ENCODE measurements around the gene TMCC1. TPM values are rescaled to one million over a fixed set of nuclear protein-coding genes. Genes with fewer than 3 reads are reported as not detected.

TMCC1 gene
- polyA plus RNA-seq, 1 of the 3 experiments (the other 2 are of a cell fraction) = 7.2 TPM

- TF ChIP-seq REST (IDR thresholded peaks at IDR 0.05; ENCODE audit: low read depth, low read length) = no peak
These were observed 492 bp downstream of the TMCC1 start (continued) for GRCh38 chr3:129892857-129893580.

- Histone ChIP-seq H2AFZ (ENCODE audit: low read depth) (peak overlapping the region; percentile 88; the same call in 1 of the 2 replicates), H3K27me3 (ENCODE audit: insufficient read depth) (no peaks in the 10 kb centered on the region), H3K36me3 (replicated peaks in 1 of 2; ENCODE audit: control insufficient read depth in 1 of 2, insufficient read depth in 2 of 2, low read length in 1 of 2) (peaks cover 0 to 11% of the 10 kb centered on the region in 2 experiments), H3K4me2 (peak overlapping the region; percentile 87), H3K9me2 (no peaks in the 10 kb centered on the region), H3F3A (replicated peaks; ENCODE audit: insufficient read depth) (peaks cover 29% of the 10 kb centered on the region), H3K4me3 (ENCODE audit: low read depth in 2 of 2, low read length in 1 of 2) (peak overlapping the region; percentile 87 to 93), H3K79me2 (ENCODE audit: insufficient read depth) (peaks cover 37% of the 10 kb centered on the region), H3K9me3 (no peaks in the 10 kb centered on the region), H3K4me1 (ENCODE audit: control insufficient read depth in 1 of 2, insufficient read depth in 2 of 2, low read depth in 1 of 2, low read length in 1 of 2) (peaks cover 11 to 22% of the 10 kb centered on the region in 2 experiments; a peak in 3 of 4 replicates), H3K9ac (peak overlapping the region; percentile 98), H3K27ac (ENCODE audit: low read depth in 2 of 2, low read length in 1 of 2) (peak overlapping the region; percentile 85 to 96), H4K20me1 (ENCODE audit: insufficient read depth) (peaks cover 28% of the 10 kb centered on the region)
- TF ChIP-seq REST (IDR thresholded peaks at IDR 0.05; ENCODE audit: low read depth, low read length) (no peak), TEAD4 (IDR thresholded peaks at IDR 0.05; ENCODE audit: borderline replicate concordance, insufficient read depth) (no peak), EP300 (IDR thresholded peaks at IDR 0.05; ENCODE audit: borderline replicate concordance in 1 of 2, low read depth in 1 of 2, low read length in 1 of 2) (no peak), POLR2AphosphoS5 (IDR thresholded peaks at IDR 0.05; ENCODE audit: low read depth, low read length) (no peak), RFX5 (IDR thresholded peaks at IDR 0.05; ENCODE audit: low read length) (no peak), RAD21 (IDR thresholded peaks at IDR 0.05; ENCODE audit: low read length) (no peak)
- TF ChIP-seq, protein P1, sequence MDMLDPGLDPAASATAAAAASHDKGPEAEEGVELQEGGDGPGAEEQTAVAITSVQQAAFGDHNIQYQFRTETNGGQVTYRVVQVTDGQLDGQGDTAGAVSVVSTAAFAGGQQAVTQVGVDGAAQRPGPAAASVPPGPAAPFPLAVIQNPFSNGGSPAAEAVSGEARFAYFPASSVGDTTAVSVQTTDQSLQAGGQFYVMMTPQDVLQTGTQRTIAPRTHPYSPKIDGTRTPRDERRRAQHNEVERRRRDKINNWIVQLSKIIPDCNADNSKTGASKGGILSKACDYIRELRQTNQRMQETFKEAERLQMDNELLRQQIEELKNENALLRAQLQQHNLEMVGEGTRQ (IDR thresholded peaks at IDR 0.05; ENCODE audit: borderline replicate concordance, low read depth, low read length) = no peak
- 4% methylated on average over 13 of the region's 13 CpGs for WGBS (ENCODE audit: low lambda C conversion rate)
- no peak for DNase-seq
- CTCF ChIA-PET = interaction anchor here (0.6 to 1.1 kb wide), 3 partner anchors 32 to 42 kb away, joined by 3 read pairs; no protein-coding TSS in a partner anchor
- POLR2A ChIA-PET = interaction anchor here (0.8 kb wide), 1 partner anchor 204 kb away, joined by 3 read pairs; no protein-coding TSS in a partner anchor
These were observed 1.0 kb downstream of the TMCC1 start for GRCh38 chr3:129892486-129892856.
